ENCODE measurements around the gene SMOC2.

- TF ChIP-seq TEAD4 (IDR thresholded peaks at IDR 0.05) (no peak), MAX (IDR thresholded peaks at IDR 0.05) (no peak), EP300 (IDR thresholded peaks at IDR 0.05; ENCODE audit: borderline replicate concordance) (no peak), ZBTB7A (IDR thresholded peaks at IDR 0.05; ENCODE audit: low read depth) (no peak), TAF1 (IDR thresholded peaks at IDR 0.05; ENCODE audit: low read depth) (no peak), USF1 (IDR thresholded peaks at IDR 0.05) (no peak), FOXM1 (IDR thresholded peaks at IDR 0.05; ENCODE audit: borderline replicate concordance, low read depth) (no peak), RAD21 (IDR thresholded peaks at IDR 0.05; ENCODE audit: low read depth) (no peak), REST (IDR thresholded peaks at IDR 0.05; ENCODE audit: low read depth) (no peak), CREB1 (IDR thresholded peaks at IDR 0.05; ENCODE audit: low read depth) (no peak), YY1 (IDR thresholded peaks at IDR 0.05; ENCODE audit: low read depth) (no peak)
Measured at GRCh38 chr6:168413856-168414255, 27.1 kb upstream of the SMOC2 start.
